Endometrium (tissue), 2 donors: Measurements from ENCODE around the gene ACSS1.
"Not testable (repeated sequence)": the region's sequence is repeated elsewhere in the genome, so short reads cannot be mapped to it uniquely, and the experiment has no call there.

Experiments
- FAIRE-seq: peaks from 2 replicates; lab custom pipeline; 2012; peaks lifted over from hg19 to GRCh38; lab: Jason Lieb, UNC
- donor health status: control.
- donor health status: control.

Gene ACSS1

DNA sequence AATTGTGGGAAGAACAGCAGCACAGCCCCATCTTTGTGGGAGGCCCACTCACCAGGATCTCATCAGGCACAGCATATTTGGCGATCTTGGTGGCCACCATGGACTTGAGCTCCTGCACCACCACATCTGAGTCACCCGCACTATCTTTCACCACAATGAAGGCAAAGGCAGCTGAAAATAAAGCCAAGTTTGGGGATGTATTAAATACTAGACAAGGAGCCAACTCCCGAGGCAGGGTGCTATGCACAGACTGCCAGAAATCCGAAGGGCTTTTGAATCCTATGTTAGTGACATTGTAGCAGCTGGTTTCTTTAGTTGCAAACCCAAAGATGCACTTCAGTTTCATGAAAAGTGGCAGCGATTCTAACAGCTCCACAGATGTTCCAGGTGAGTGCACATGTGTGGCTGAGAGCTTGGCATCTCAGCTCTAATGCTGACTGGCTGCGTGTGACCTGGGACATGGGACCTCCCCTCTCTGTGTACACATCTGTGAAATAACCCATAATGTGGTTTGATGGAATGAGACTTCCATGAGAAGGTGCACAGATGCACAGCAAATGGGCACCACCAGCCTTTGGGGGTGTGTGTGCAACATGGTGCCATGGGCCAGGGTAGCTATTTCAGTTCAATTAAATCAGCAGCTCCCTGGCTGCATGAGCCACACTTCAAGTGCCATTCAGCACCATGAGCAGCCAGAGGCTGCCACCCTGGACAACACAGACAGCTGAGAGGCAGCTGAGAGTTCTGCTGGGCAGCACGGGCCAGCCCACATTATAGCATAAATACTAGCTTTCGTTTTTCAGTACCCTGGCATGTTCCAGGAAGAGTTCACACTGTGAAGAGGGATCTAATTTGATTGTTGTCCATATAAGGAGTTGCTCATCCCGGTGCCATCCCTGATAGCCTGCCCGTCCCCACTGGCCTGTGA, 48.5 kb downstream of the ACSS1 start:
- no peak for FAIRE-seq

DNA sequence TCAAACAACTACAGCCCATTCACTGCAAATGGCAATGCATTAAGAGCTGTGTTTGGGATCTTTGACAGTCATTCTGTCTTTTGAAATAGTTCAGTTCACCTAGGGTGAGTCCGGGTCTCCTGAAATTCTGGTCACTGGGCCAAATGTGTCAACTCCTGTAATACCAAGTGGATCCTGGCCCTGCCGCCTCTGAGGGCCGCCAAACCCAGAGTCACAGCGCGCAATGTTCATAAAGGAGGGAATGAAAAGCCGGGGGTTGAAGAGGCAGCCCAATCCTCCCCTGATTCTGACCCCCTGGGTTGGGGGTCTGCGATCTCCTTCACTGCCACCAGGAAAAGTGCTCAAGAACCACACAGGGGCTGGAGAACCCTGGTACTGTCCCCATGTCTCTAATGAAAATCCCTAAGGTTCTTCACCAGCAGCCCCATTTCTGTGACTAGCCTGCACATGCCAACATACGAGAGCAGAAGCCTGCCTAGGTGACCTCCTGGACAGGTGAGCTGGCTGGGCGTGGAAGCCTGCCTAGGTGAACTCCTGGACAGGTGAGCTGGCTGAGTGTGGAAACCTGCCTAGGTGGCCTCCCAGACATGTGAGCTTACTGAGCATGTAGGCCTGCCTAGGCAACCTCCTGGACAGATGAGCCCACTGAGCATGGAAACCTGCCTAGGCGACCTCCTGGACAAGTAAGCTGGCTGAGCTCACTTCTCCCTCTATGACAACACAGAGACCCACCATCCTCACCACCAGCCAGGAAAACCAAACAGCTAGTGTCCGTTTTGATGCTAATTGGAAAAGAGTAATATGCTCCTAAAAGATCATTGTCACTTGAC, 49.3 kb downstream of the ACSS1 start:
- no peak for FAIRE-seq

DNA sequence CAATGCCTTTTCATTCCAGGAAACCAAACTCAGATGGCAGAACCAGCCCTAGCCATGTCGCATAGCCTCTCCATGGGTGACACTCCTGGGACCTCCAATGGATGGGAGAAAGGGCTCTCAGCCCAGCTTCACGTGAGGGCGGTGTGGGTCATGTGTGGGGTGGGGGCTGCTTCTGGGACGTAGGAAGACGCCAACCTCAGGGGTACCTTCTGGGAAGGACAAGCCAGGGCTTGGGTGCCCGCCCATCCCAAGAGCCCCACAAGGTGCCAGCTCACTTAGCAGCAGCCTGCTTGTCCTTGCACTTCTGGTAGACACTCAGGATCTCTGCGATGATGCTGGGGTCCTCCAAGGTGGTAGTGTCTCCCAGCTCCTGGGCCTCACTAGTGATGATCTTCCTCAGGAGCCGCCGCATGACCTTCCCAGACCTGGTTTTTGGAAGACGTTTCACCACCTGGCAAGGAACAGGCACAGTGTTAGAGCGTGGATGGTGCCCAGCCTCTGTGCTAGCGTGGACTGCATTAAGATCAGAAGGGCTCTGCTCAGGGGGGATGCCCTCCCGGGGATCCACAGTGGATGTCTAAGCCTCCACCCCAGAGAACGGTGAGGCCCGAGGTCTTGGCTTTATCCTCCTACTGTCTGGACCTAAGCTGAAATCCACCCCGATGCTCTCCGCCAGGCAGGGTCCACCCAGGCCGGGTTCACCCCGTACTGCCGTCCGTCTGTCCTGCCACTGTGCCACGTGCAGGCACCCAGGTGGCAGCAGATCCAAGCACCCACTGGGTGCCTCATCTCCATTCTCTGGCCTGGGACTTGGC, 50.2 kb downstream of the ACSS1 start:
- FAIRE-seq: no peak

- FAIRE-seq: no peak
These were observed 51.3 kb downstream of the ACSS1 start for GRCh38 chr20:25006431-25007167.

- FAIRE-seq: no peak
These were observed 52.3 kb downstream of the ACSS1 start for GRCh38 chr20:25005661-25006060.

DNA sequence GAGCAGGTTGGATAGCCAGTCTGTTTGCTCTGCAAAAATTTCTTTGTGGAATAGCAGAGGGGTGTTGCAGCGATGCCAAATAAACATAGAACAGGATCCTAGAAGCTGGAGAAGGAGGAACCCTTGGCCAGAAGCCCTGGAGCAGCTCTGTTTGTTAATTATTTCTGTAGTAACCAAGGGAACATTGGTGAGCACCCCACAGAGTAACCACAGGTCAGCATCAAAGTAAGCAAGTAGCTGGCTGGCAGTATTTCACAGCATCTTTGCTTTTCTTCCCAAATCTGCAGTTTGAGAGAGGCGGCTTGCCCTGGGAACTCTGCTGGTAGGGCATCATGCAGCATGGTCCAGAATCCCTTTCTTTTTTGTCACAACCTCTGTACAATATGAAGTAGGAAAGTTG, 52.7 kb downstream of the ACSS1 start:
- FAIRE-seq: no peak

DNA sequence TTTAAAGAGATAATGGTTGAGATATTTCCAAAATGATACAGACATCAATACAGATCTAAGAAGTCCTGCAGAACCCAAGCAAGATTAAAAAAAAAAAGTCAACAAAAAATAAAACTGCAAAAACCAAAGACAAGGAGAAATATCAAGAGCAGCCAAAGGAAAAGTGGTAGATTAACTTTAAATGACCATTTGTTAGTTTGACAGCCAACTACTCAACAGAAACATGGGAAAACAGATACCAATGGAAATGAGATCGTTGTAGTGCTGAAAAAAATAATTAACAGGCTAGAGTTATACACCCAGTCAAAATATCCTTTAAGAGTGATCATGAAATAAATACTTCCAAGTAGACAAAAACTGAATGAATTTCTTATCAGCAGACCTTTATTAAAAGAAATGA, 54.9 kb downstream of the ACSS1 start:
- FAIRE-seq: no peak

- FAIRE-seq: not testable (repeated sequence)
These were observed 56.6 kb downstream of the ACSS1 start for GRCh38 chr20:25001323-25001722.

- FAIRE-seq: no peak
These were observed 57.6 kb downstream of the ACSS1 start for GRCh38 chr20:25000268-25000801.

DNA sequence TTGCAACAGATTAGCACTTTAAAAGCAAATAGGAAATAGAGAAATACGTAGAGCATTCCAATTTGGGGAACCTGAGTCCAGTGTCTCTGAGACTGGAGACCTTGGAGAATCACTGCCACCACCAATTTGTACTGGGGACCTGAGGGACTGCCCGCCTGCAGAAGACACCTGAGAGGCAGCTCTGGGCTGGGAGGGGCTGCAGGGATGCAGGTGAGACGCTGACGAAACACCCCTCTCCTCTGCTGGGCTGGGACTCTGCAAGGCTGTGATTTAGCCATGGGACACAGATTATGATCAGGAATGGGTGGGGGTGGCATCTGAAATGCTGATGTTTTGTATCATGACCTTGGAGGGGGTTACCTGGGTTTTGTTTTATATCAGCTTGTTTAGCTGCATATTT, 58.4 kb downstream of the ACSS1 start:
- no peak for FAIRE-seq

DNA sequence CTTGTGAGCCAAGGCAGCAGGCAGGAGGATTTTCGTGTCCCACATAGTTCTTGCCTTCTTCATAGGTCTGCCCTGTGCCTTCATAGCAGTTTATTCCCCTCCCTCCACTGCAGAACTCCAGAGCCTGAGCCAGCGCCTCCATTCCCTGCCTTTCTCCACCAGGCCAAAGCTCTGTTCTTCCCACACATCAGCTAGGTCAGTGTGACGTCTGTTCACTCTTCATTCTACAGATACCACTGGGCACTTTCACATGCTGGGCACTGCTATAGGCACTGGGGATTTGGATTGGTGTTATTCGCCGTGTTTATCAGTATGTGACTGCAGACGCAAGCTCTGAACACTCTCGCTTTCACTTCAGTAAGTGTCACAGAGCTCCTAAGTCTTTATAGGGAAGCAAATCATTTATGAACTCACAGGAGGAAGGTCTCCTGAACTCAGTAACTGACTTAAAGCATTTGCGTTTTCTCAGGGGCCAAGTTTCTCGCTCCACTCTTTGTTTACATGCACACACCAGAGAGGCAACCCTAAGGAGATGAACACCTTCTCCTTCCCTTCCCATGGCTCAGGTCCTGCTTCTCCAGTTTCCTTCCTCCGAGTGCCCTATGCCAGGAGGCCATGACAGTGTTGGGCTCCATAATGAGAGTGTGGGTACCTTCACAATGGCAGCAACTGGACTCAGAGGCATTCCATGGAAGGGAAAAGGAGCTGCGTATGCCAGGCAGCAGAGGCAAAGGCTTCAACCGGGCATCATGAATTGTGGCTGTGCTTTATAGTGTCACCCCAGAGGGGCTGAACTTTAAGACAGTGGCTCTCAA, 59.1 kb downstream of the ACSS1 start:
- no peak for FAIRE-seq

DNA sequence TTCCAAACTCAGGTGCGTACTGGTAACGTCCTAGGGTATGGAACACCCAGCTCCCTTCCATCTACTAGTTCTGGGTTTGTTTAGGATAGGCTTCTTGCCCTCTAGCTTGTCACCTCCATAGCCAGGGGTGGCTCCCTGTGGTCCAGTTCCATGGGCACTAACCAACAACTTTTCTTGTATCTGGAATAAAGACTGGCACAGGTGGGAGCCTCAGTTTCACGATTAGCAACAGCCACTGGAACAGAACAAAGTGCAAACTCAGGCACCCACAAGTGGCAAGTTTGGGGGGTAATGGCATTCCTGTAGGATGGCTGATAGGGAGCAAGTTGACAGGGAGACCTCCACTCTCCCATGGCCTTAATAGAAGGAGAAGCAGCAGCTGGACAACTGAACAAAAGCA, 59.8 kb downstream of the ACSS1 start:
- no peak for FAIRE-seq

GRCh38 chr20:24996449-24997377, 61.2 kb downstream of the ACSS1 start:
- no peak for FAIRE-seq

- FAIRE-seq: no peak
These were observed 62.0 kb downstream of the ACSS1 start for GRCh38 chr20:24995741-24996448.

DNA sequence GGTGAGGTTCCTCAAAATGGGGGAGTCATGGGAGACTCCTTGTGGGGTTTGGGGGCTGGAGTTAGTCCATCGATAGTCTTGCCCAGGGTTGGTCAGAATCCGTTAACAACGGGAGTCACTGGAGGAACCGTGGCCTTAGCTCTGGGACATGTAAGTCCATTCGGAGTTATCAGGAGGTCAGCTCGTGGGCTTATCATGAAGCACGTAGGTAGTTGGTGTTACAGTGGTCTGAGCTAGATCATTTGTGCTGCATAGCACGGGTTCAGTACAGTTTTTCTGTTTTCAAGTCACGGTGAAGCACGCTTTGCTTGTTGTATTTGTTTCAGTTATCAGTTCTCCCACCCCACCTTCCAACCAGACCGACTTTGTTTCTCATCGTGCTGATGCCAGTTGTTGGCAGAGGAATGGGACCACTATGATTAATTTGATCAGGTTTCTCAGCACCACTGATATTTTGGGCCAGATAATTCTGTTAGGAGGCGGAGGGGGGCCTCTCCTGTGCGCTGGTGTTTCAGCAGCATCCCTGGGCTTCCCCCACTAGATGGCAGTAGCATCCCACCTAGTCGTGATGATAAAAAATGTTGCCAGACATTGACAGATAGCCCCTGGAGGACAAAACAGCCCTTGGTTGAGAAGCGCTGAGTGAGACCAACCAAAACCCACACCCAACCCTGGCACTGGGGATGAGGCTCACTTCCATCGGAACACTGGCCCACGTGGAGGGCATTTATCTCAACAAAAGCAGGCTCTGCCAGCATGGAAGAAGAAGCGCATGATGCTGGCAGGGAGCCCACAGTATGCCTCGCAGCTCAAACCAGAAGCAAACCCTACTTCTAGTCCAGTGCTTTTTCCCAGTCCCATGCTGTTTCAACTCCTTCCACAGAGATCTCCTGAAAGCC, 63.2 kb downstream of the ACSS1 start:
- no peak for FAIRE-seq

DNA sequence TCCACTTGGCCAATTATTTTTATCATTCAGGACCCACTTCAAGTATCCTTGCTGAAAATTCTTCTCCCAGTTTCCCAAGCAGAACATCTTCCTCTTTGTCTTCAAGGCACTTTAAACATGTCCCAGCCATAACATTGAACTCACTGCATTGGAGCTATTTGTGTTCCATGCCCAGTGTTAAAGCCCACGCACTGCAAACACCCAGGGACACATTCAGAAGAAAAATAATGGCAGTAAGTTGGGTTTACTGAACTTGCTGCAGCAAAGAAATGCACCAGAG, 63.8 kb downstream of the ACSS1 start:
- no peak for FAIRE-seq

DNA sequence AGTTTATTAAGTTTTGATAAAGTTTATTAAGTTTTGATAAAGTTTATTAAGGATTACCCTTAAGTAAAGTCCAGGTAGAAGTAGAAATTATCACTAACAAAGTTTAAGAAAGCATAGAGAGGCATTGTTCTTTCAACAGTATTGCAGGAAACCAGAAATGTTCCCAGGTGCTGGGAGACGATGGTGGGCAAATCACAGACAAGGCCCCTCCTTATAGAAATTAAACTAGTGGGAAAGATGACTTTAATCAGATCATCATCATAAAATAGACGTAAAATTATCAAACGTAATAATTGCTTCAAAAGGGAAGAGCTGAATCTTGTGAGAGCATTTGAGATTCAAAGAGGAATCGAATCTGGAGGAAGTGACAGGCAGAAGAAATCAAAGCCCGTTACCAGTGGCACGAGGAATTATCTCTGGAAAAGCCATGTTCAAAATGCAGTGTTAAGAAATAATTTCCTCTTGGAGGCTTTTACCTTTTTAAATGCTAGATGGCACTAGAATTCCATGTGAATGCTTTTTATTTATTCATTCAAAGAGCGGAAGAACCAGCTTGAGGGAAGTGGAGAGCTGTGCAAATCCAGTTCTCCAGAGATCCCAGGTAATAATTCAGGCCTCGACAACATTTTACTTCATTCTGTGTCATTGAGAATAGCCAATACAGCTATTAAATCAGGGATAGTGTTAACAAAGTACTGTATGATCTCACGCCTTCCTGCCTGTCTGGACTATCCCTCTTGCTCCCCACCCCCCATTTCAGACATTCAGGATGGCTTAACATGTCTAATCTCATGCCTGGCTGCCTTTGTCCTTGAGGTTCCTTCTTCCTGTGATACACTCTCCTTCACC, 64.4 kb downstream of the ACSS1 start:
- FAIRE-seq: no peak
